NCI-H524 (cell line): ENCODE results near the gene AFAP1L1.
A peak's percentile ranks its signal among the peaks of the same experiment; 100 is the strongest.

Source experiments
- DNase-seq, 2 experiments: peaks; one replicate each; lab custom pipeline; 2025; lab: John Stamatoyannopoulos, UW

AFAP1L1 gene

GRCh38 chr5:149372076-149372795 lies 100.6 kb downstream of the AFAP1L1 start:
- no peak for DNase-seq

DNA sequence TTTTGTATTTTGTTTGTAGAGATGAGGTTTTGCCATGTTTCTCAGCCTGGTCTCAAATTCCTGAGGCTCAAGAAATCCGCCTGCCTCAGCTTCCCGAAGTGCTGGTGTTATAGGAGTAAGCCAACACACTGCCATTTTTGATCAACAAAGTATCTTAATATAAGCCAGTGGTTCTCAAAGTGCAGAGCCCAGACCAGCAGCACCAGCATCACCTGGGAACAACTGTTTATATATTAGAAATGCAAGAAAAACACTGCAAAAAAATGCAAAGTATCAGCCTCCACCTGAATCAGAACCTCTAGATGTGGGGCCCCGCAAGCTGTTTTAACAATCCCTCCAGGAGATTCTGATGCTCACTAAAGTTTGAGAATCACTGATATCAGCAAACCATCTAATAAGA lies 101.3 kb downstream of the AFAP1L1 start:
- no peak for DNase-seq

DNA sequence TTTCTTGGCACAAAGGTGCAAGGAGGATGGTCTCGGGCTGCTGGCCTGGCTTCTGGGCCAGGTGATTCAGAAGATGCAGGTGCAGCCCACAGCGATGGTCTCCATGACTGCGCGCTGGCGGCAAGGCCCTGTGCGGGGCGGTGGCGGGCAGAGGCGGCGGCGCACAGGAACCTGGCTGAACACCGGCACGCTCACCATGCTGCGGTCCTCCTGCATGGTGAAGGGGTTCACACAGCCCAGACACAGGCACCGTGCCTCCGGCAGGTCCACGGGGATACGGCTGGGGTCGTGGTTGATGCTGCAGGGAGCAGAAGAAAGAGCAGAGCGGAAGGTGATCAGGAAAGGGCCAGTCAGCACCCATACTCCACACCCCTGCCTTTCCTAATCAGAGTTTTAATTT lies 102.6 kb downstream of the AFAP1L1 start:
- no peak for DNase-seq

DNA sequence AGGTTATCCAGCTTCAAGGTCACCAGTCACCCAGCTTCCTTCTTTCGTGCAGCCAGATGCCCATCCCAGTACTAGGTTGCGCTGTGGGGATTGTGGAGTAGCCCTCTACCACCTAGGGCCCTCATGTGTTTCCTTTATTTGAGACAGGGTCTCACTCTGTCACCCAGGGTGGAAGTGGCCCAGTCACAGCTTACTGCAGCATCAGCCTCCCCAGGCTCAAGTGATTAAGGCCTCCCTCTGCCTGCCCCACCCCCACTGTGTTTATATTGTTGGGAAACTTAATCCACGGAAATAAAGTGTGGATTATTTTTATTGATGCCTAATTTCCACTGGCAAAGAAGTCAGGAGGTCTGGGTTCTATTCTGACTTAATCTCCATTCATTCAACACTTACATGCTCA lies 103.1 kb downstream of the AFAP1L1 start:
- no peak for DNase-seq

GRCh38 chr5:149375434-149375833 lies 103.8 kb downstream of the AFAP1L1 start:
- DNase-seq = no peak

DNA sequence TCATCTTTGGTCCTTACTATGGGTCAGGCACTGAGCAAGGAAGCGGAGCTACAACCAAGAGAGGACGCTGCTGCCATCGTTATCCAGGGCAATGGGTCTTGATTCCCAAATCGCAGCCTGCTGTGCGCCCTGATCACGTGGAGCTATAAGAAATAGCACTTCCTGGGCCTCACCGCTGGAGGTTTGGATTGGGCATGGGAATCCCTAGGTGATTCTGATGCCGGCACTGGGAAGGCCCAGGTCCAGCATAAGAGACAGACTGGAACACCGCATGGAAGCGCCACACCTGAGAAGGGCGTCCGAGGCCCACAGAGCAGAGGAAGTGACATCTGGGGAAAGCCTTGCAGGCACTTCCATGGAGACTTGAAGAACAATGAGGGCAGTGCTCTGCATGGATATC lies 104.4 kb downstream of the AFAP1L1 start:
- no peak for DNase-seq

- DNase-seq = no peak
Measured at GRCh38 chr5:149376711-149377447, 105.2 kb downstream of the AFAP1L1 start.

GRCh38 chr5:149378241-149378820 lies 106.7 kb downstream of the AFAP1L1 start:
- DNase-seq = no peak

DNA sequence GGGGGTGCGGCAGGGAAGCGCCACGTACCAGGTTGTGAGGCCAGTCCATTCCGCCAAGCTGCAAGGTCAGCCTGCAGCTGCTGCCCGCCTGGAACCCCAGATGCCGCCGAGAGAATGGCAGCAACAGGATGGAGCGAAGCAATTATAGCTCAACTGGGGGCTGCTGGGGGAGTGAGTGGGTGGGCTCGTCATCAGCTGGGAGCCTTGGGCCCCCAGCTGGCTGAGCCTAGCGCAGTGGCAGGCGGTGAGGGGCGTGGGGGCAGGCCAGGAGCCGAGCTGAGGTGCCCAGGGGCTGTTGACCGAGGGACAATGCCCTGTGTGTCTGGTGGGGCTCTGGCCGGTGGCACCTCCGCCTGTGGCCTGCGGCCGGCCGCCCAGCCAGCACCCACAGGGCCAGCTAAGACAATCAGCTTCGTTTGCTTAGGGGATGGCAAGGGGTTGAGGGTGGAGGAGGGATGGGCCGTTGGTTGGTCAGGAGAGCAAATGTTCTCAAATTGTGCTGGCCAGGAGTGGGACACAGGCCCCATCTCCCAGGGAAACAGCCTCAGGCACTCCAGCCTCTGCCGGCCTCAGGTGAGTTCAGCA lies 107.6 kb downstream of the AFAP1L1 start, which contains the start of gene IL17B:
IL17B (minus strand) TSS at position 116 of the 585 bp plus-strand sequence; CDS start at position 49, 67 bp downstream.
- DNase-seq = no peak

- no peak for DNase-seq
Measured at GRCh38 chr5:149379818-149380374, 108.2 kb downstream of the AFAP1L1 start.

- DNase-seq = no peak
Measured at GRCh38 chr5:149380466-149381121, 108.9 kb downstream of the AFAP1L1 start.

GRCh38 chr5:149381261-149381985 lies 109.8 kb downstream of the AFAP1L1 start:
- DNase-seq = no peak

DNA sequence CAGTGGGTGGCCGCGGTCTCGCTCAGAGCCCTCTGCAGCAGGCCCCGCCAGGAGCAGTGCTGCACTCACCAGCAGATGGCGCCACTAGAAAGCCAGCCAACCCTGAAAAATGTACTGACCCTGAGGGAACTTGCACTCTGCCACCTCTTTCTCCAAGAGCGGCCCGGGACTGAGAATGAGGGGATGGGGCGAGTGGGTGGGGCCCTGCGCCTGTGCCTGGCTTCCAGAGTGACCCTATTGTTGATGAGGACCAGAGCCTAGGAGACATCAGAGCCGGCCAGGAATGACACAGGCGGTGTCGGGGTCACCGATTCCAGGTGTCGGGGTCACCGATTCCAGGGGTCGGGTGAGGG lies 110.3 kb downstream of the AFAP1L1 start:
- peak; percentile 7 to 58 for DNase-seq

DNA sequence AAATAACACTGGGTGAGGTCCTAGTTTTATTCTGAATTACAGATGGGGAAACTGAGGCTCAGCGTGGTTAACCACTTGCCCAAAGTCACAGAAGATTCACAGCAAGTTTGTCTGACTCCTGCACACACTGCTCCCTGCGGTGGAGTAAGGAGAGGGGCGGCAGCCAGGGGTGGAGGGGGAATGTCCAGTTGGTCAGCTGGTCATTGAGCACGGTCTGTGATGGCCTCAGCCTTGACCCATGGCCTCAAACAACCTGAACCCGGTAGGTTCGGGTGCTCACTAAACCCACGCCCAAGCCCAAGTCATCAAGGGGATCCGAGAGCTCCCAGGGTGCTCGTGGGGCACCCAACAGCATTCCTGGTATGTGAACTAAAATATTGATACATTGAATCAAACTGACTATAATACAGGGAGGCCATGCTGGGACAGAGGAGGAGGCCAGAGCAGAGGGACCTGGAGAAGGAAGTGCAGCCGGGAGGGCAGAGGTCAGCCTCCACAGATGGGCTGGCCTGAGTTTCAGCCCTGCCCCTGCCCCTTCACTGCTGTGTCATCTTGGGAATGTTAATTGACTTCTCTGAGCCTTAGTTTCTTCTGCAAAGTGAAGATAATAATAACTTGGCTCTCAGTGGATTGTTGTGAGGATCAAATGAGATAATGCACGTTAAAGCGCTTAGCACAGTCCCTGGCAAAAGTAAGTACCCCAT lies 111.0 kb downstream of the AFAP1L1 start:
- no peak for DNase-seq

GRCh38 chr5:149383399-149383798 lies 111.7 kb downstream of the AFAP1L1 start:
- no peak for DNase-seq

GRCh38 chr5:149386166-149386565 lies 114.5 kb downstream of the AFAP1L1 start:
- DNase-seq = peak in 1 of 2 experiments; percentile 33

GRCh38 chr5:149387081-149387631 lies 115.5 kb downstream of the AFAP1L1 start:
- no peak for DNase-seq

DNA sequence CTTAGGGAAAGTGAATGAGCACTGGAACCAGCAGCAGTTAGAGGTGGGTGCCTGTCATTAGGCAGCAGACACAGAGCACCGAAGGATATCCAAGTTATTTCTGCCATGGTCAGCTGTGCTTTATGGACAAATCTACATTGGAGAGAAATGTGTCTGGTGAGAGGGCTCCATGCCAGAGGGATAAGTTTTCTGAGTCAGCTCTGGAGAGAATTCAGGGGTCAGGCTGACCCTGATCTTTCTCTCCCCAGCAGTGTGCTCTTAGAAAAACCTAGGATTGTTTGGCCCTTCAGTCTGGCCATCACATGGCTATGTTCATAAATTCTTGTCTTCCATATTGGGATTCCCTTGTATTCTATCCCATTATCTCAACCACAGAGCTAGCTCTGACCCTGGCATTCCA lies 116.3 kb downstream of the AFAP1L1 start:
- DNase-seq = no peak

DNA sequence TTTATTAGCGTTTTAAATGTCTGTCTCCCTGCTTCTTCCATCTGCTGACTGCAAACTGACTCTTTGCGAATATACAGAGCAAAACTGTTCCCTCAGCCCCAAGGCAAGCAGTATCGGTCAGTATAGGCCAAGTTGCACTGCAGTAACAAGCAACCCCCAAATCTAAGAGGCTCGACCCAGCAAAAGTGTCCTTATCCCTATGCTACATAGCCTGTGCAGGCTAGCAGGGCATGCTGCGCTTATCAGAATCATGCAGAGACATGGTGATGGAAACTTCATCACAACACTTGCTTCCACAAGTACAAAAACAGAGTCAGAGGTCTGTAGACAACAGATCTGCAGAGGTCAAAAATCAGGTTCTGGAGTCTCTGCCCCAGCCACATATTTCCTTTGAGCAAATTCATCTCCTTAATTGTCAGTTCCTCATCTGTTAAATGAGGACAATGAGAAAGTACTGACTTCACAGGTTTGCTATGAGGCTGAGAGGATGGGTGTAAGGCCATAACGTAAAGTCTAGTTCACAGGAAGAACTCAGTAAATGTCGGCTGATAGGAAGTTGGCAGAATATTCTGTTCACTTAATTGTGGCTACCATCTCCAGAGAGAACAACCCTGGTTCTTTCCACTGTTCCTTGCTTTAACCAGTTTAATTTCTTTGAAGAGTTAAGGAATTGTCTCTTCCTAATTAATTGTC lies 117.0 kb downstream of the AFAP1L1 start:
- DNase-seq = no peak
